Transverse colon (tissue), 4 donors: ENCODE data around the gene EHBP1.

Experiments
- EP300 ChIP-seq: sonication (generic); formaldehyde crosslinking; IDR thresholded peaks from one replicate; pipeline ENCODE4 v1.6.1; 2017; ENCODE audit warnings: antibody characterized with exemption, low read depth
- POLR2A ChIP-seq: fragments of 450-650 bp; IDR thresholded peaks from one replicate; pipeline ENCODE4 v1.6.1; 2016; ENCODE audit warnings: antibody characterized with exemption, mild to moderate bottlenecking, moderate library complexity
- POLR2AphosphoS5 ChIP-seq, 3 donors: sonication (generic); formaldehyde crosslinking; IDR thresholded peaks; one replicate each; pipeline ENCODE4 v1.6.1; 2016; ENCODE audit warnings: antibody characterized with exemption in 3 of 3
- TF ChIP-seq, protein P1 (sequence below), 5 experiments: fragments of 200-600 bp in 3 of 5; fragments of 450-650 bp in 2 of 5; sonication (generic) in 3 of 5; IDR thresholded peaks; 1 replicate in 2 of 5; 2 replicates in 3 of 5; pipeline ENCODE4 v1.5.1; 2016 to 2017; ENCODE audit warnings: antibody characterized with exemption in 5 of 5, inconsistent platforms in 3 of 5, mild to moderate bottlenecking in 2 of 5, moderate library complexity in 1 of 5

DNA sequence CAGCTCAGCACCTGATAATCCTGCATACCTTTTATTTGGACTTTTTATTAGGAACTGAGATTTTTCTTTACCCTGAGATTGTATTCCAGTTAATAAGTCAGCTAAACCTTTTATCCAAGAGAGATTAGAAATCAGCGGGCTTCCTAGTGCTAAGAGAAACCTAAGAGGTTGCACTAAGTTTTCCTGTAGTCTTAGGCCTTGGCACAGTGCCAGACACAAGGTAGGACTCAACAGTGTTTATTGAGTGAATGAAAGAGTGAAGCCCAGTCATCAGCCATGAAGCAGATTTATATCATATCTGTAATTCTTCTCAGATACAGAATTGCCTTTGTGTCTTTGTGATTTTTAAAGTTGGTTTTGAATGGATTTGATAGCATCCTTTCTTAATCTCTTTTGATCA is 358.7 kb downstream of the EHBP1 start:
- TF ChIP-seq, protein P1, sequence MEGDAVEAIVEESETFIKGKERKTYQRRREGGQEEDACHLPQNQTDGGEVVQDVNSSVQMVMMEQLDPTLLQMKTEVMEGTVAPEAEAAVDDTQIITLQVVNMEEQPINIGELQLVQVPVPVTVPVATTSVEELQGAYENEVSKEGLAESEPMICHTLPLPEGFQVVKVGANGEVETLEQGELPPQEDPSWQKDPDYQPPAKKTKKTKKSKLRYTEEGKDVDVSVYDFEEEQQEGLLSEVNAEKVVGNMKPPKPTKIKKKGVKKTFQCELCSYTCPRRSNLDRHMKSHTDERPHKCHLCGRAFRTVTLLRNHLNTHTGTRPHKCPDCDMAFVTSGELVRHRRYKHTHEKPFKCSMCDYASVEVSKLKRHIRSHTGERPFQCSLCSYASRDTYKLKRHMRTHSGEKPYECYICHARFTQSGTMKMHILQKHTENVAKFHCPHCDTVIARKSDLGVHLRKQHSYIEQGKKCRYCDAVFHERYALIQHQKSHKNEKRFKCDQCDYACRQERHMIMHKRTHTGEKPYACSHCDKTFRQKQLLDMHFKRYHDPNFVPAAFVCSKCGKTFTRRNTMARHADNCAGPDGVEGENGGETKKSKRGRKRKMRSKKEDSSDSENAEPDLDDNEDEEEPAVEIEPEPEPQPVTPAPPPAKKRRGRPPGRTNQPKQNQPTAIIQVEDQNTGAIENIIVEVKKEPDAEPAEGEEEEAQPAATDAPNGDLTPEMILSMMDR (IDR thresholded peaks at IDR 0.05) = no peak
- TF ChIP-seq EP300 (no peak), POLR2A (no peak), POLR2AphosphoS5 (IDR thresholded peaks at IDR 0.05) (no peak)
